ENCODE results near the gene TBC1D8.

Gene TBC1D8

DNA sequence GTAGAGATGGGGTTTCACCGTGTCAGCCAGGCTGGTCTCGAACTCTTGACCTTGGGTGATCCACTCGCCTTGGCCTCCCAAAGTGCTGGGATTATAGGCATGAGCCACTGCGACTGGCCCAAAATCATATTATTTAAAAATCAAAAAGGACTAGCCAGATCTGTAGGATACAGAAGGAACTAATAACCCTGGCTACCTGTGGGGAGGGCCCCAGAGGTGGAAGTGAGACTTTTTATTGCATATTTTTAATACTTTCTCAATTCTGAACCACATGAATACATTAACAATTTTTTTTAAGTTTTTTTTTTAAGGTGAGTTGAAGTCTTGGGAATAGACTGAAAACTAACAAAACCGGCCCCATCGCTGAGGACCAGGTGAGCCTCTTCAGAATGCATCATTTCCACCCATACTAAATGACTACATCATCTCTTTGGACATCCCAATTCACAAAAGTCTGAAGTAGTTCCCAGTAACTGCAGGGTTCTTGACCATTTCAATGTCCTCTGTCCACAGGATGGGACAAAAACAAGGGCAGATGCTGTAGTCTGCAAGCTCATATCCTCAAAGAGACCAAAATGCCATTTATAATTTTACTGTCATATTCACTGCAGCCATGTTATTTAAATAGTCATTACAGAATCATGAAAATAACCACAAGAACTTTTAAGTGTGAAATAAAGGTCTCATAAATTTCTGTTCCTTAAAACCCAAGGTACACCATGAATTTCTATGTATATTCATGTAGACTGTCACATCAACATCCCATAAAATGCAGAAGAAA, 127.7 kb downstream of the TBC1D8 start:
- Histone ChIP-seq H3K9ac (no peak overlapping the region), H3K9me3 (no peaks in the 10 kb centered on the region), H4K20me1 (peaks cover 14% of the 10 kb centered on the region; the same call in 1 of the 2 replicates), H3K36me3 (peaks cover 31% of the 10 kb centered on the region), H3K27ac (no peak overlapping the region), H3K4me2 (no peak overlapping the region), H3K27me3 (no peaks in the 10 kb centered on the region), H3K4me3 (no peak overlapping the region), H3K4me1 (0 out of 2 replicates have a peak, but pooled peaks cover 4% of the 10 kb centered on the region)
- TF ChIP-seq Cebpa-rat (IDR thresholded peaks at IDR 0.05): no peak

DNA sequence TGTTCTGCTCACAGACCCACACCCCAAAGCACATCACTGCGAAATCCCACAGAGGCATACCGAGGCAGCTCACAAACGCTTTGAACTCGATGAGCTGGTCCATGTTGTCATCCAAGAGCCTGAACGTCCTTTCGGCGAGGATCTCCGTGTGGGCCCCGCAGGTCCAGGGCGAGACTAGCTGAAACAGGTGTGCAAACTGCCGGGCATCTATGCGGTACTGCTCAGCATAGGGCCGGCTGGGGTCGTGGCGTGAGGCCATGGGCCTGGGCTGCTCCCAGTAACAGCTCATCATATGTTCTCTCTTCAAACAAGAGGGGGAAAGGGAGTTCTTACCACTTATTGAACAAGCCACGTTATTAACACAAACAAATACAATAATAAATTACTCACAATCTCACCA, 129.0 kb downstream of the TBC1D8 start:
- peaks cover 40% of the 10 kb centered on the region for H3K36me3 ChIP-seq
- no peak overlapping the region for H3K9ac ChIP-seq
- TF ChIP-seq Cebpa-rat (IDR thresholded peaks at IDR 0.05): no peak
- no peak overlapping the region for H3K4me2 ChIP-seq
- H4K20me1 ChIP-seq: peaks cover 17% of the 10 kb centered on the region; the same call in 1 of the 2 replicates
- H3K4me3 ChIP-seq: no peak overlapping the region
- H3K4me1 ChIP-seq: 0 out of 2 replicates have a peak, but pooled peaks cover 4% of the 10 kb centered on the region
- no peak overlapping the region for H3K27ac ChIP-seq
- H3K27me3 ChIP-seq: no peaks in the 10 kb centered on the region
- no peaks in the 10 kb centered on the region for H3K9me3 ChIP-seq

GRCh38 chr2:101018934-101019333, 132.2 kb downstream of the TBC1D8 start:
- Histone ChIP-seq H4K20me1 (peaks cover 17% of the 10 kb centered on the region; the same call in 1 of the 2 replicates), H3K9ac (no peak overlapping the region), H3K27ac (no peak overlapping the region), H3K36me3 (peaks cover 54% of the 10 kb centered on the region), H3K27me3 (no peaks in the 10 kb centered on the region), H3K4me3 (no peak overlapping the region), H3K9me3 (peaks cover 16% of the 10 kb centered on the region), H3K4me2 (no peak overlapping the region), H3K4me1 (no peaks in the 10 kb centered on the region)
- no peak for TF ChIP-seq Cebpa-rat (IDR thresholded peaks at IDR 0.05)

DNA sequence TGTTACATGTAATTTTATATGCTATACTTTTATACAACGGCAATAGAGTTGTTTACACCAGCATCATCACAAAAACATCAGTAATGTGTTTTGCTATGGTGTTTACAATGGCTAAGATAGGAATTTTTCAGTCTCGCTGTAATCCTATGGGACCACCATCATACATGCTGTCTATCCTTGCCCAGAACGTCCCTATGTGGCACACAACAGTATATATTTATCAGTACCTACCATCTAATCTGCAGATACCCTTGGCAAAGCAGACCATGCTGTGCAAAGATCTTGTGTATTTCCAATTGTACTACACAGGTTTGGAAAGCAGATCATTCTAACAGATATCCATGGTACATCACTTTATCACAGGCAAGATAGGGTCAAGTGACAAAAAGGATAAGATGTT, 133.8 kb downstream of the TBC1D8 start:
- H4K20me1 ChIP-seq: peaks cover 28% of the 10 kb centered on the region
- H3K4me3 ChIP-seq: no peak overlapping the region
- H3K9me3 ChIP-seq: peaks cover 21% of the 10 kb centered on the region
- H3K4me2 ChIP-seq: no peak overlapping the region
- H3K36me3 ChIP-seq: peaks cover 67% of the 10 kb centered on the region
- TF ChIP-seq Cebpa-rat (IDR thresholded peaks at IDR 0.05): no peak
- no peak overlapping the region for H3K9ac ChIP-seq
- H3K4me1 ChIP-seq: no peaks in the 10 kb centered on the region
- H3K27me3 ChIP-seq: no peaks in the 10 kb centered on the region
- H3K27ac ChIP-seq: no peak overlapping the region

GRCh38 chr2:101014264-101014857, 136.8 kb downstream of the TBC1D8 start:
- no peak overlapping the region for H3K9ac ChIP-seq
- no peak overlapping the region for H3K4me2 ChIP-seq
- no peaks in the 10 kb centered on the region for H3K4me1 ChIP-seq
- TF ChIP-seq Cebpa-rat (IDR thresholded peaks at IDR 0.05): no peak
- no peaks in the 10 kb centered on the region for H3K27me3 ChIP-seq
- H3K4me3 ChIP-seq: no peak overlapping the region
- peaks cover 68% of the 10 kb centered on the region for H3K36me3 ChIP-seq
- peaks cover 21% of the 10 kb centered on the region for H3K9me3 ChIP-seq
- H4K20me1 ChIP-seq: peaks cover 49% of the 10 kb centered on the region
- no peak overlapping the region for H3K27ac ChIP-seq

- Histone ChIP-seq H3K4me2 (no peak overlapping the region), H4K20me1 (peaks cover 56% of the 10 kb centered on the region), H3K27me3 (no peaks in the 10 kb centered on the region), H3K36me3 (peaks cover 72% of the 10 kb centered on the region), H3K4me3 (no peak overlapping the region), H3K9ac (no peak overlapping the region), H3K27ac (no peak overlapping the region), H3K4me1 (peaks cover 12% of the 10 kb centered on the region), H3K9me3 (peaks cover 21% of the 10 kb centered on the region)
- TF ChIP-seq Cebpa-rat (IDR thresholded peaks at IDR 0.05): no peak
Measured at GRCh38 chr2:101012706-101013181, 138.4 kb downstream of the TBC1D8 start.

- Histone ChIP-seq H3K4me1 (peaks cover 18% of the 10 kb centered on the region), H3K27me3 (no peaks in the 10 kb centered on the region), H3K9me3 (peaks cover 21% of the 10 kb centered on the region), H3K9ac (no peak overlapping the region), H3K4me2 (no peak overlapping the region), H3K36me3 (peaks cover 73% of the 10 kb centered on the region), H3K4me3 (no peak overlapping the region), H3K27ac (no peak overlapping the region), H4K20me1 (peaks cover 62% of the 10 kb centered on the region)
- TF ChIP-seq Cebpa-rat (IDR thresholded peaks at IDR 0.05): no peak
Measured at GRCh38 chr2:101012054-101012705, 139.0 kb downstream of the TBC1D8 start.

- TF ChIP-seq Cebpa-rat (IDR thresholded peaks at IDR 0.05): no peak
- no peak overlapping the region for H3K27ac ChIP-seq
- peaks cover 21% of the 10 kb centered on the region for H3K9me3 ChIP-seq
- peaks cover 28% of the 10 kb centered on the region for H3K4me1 ChIP-seq
- peak overlapping the region; percentile 34; the same call in 1 of the 2 replicates for H3K9ac ChIP-seq
- H3K4me2 ChIP-seq: no peak overlapping the region
- peaks cover 72% of the 10 kb centered on the region for H4K20me1 ChIP-seq
- H3K4me3 ChIP-seq: no peak overlapping the region
- H3K36me3 ChIP-seq: peaks cover 83% of the 10 kb centered on the region
- no peaks in the 10 kb centered on the region for H3K27me3 ChIP-seq
Measured at GRCh38 chr2:101011152-101011551, 140.0 kb downstream of the TBC1D8 start.

- Histone ChIP-seq H3K27ac (no peak overlapping the region), H3K27me3 (no peaks in the 10 kb centered on the region), H4K20me1 (peaks cover 100% of the 10 kb centered on the region), H3K9me3 (no peaks in the 10 kb centered on the region), H3K4me3 (no peak overlapping the region), H3K4me1 (peaks cover 59% of the 10 kb centered on the region), H3K4me2 (peak overlapping the region; percentile 4; the same call in 1 of the 2 replicates), H3K36me3 (peaks cover 91% of the 10 kb centered on the region), H3K9ac (no peak overlapping the region; the same call in 1 of the 2 replicates)
- TF ChIP-seq Cebpa-rat (IDR thresholded peaks at IDR 0.05): no peak
Measured at GRCh38 chr2:101007415-101008345, 143.5 kb downstream of the TBC1D8 start.

Measured in BLaER1 (cell line).